GM23248 (cell line): ENCODE data around the gene SEC22C.

ENCODE experiments used
- EZH2 ChIP-seq: fragments of 200-600 bp; sonication (generic); IDR thresholded peaks from 2 replicates; pipeline ENCODE4 v1.6.1; 2018; ENCODE audit warnings: antibody characterized with exemption, mild to moderate bottlenecking; ENCODE audit not compliant: insufficient read depth, poor library complexity, severe bottlenecking
- EZH2phosphoT487 ChIP-seq: fragments of 200-600 bp; sonication (generic); IDR thresholded peaks from 2 replicates; pipeline ENCODE4 v1.6.1; 2018; ENCODE audit warnings: antibody characterized with exemption, moderate library complexity, mild to moderate bottlenecking, low read depth; ENCODE audit not compliant: insufficient read depth

- no peak for TF ChIP-seq EZH2
- TF ChIP-seq EZH2phosphoT487, result no peak
Measured at GRCh38 chr3:42507252-42507651, 74.5 kb downstream of the SEC22C start.
